Adrenal gland (tissue), 12 donors: ENCODE data around the gene HEATR5B. TPM values are rescaled to one million over a fixed set of nuclear protein-coding genes. Genes with fewer than 3 reads are reported as not detected.
A peak's percentile ranks its signal among the peaks of the same experiment; 100 is the strongest.

Experiments used
- DNase-seq, 7 donors: peaks; one replicate each; pipeline ENCODE4 v3.0.0-alpha.2; 2019 to 2020
- H3K27ac ChIP-seq, 5 donors: fragments of 200-600 bp; sonication (generic) in 4 of 5; 1 replicate in 3 of 5; 2 replicates in 2 of 5; pipeline versions ENCODE4 v1.5.1 to v1.8.0; 2016 to 2020; ENCODE audit warnings: mild to moderate bottlenecking in 1 of 5
- H3K27me3 ChIP-seq: fragments of 200-600 bp; 2 replicates; pipeline ENCODE4 v1.8.0; 2021
- H3K36me3 ChIP-seq, 2 donors: fragments of 200-600 bp; replicated peaks in 1 of 2; 1 replicate in 1 of 2; 2 replicates in 1 of 2; pipeline versions ENCODE4 v1.5.1 to v1.8.0; 2018 to 2022
- H3K4me1 ChIP-seq, 2 donors: fragments of 200-600 bp; replicated peaks in 1 of 2; 1 replicate in 1 of 2; 2 replicates in 1 of 2; pipeline versions ENCODE4 v1.5.1 to v1.8.0; 2018 to 2021
- H3K4me3 ChIP-seq, 4 donors: fragments of 200-600 bp; sonication (generic) in 3 of 4; one replicate each; pipeline ENCODE4 v1.5.1; 2016 to 2018
- H3K9me3 ChIP-seq, 3 donors: fragments of 200-600 bp; sonication (generic) in 1 of 3; replicated peaks in 1 of 3; 1 replicate in 2 of 3; 2 replicates in 1 of 3; pipeline versions ENCODE4 v1.5.1 to v1.8.0; 2016 to 2021
- CTCF ChIP-seq, 6 experiments: fragments of 450-650 bp in 4 of 6; fragments of 200-600 bp in 2 of 6; sonication (generic) in 1 of 6; IDR thresholded peaks; 1 replicate in 5 of 6; 2 replicates in 1 of 6; pipeline versions ENCODE4 v1.5.1 to v1.8.0; 2016 to 2021; ENCODE audit warnings: antibody characterized with exemption in 6 of 6, mild to moderate bottlenecking in 2 of 6, moderate library complexity in 1 of 6
- POLR2A ChIP-seq, 2 donors: fragments of 450-650 bp; IDR thresholded peaks; one replicate each; pipeline ENCODE4 v1.6.1; 2017; ENCODE audit warnings: antibody characterized with exemption in 2 of 2, mild to moderate bottlenecking in 2 of 2, moderate library complexity in 1 of 2
- WGBS, 4 donors: extraction: QIAGEN DNeasy Blood & Tissue Kit in 2 of 4; methylation state at CpG; one replicate each; pipeline versions ENCODE4 v1.1.5 to v1.1.7; 2013 to 2017; 5-methylcytosine and 5-hydroxymethylcytosine counted together
- intact Hi-C, 2 donors: fragments of 100-400 bp; cut with DNase I; formaldehyde crosslinking; loops; one replicate each; pipeline versions ENCODE4 v1.14.1 to v1.15.0; 2022 to 2023
- polyA plus RNA-seq, 3 donors: library from polyadenylated mRNA; stranded (reverse); fragments of 200-250 nt in 2 of 3; fragments of 350-450 nt in 1 of 3; fragmentation: Illumina TruSeq in 1 of 3; extraction: RNeasy Lipid Tissue Mini Kit (QIAGEN cat#74804) in 1 of 3; gene quantifications; one replicate each; pipeline ENCODE4 v1.2.3, GENCODE V29; 2013 to 2014
- total RNA-seq, 9 donors: library from RNA; depleted of rRNA in 4 of 9; stranded (reverse); fragments of >200 nt in 4 of 9; fragments of 120-200 nt in 1 of 9; fragmentation: NEBNext Ultra II Directional in 1 of 9; extraction: Animal tissue kit (Norgen Biotek cat#: 25700) in 1 of 9; gene quantifications; one replicate each; pipeline versions ENCODE4 v1.1.0 to v1.2.4, GENCODE V29; 2013 to 2023
- donor health status: healthy with polysubstance abuse.
- donor health status: Bipolar disorder and iron deficiency.
- donor health status: DM: yes; HTN: yes; CAD: no.
- donor health status: DM: no; HTN: no; CAD: no.
- donor health status: DM: no; HTN: no; CAD: no.
- donor health status: DM: yes; HTN: yes; CAD: no.

HEATR5B gene
- total and polyA plus RNA-seq, 12 donors = 7.4 to 34.3 (median 20.4) TPM

DNA sequence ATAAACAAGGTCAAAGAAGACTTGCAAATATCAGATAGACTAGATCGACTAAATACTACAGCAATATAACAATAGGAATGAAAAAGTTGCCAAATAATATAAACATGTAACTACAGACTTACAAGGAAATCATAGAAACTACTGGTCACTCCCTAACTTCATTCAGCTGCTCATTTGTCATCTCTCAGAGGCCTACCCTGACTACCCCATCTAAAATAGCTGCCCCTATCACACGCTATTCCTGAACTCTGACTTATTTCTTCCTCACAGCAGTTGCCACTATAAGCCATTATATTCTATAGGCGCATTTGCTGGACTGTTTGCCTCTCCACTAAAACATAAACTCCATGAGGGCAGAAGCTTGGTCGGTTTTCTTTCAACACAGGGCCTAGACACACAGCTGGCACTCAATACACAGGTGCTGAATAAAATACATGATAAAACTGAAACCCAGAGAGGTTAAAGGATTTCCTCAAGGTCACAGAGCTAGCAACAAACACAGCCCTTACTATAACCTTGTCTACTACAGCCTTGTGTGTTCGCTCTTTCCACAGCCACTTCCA, 119.6 kb downstream of the HEATR5B start:
- Histone ChIP-seq H3K27ac (peak overlapping the region in 2 of 5 donors; percentile 13 to 87), H3K9me3 (no peaks in the 10 kb centered on the region), H3K4me1 (peaks cover 0 to 23% of the 10 kb centered on the region in 2 donors), H3K4me3 (peak overlapping the region in 1 of 4 donors; percentile 99), H3K27me3 (no peaks in the 10 kb centered on the region), H3K36me3 (no peaks in the 10 kb centered on the region)
- DNase-seq = no peak
- no peak for TF ChIP-seq POLR2A (IDR thresholded peaks at IDR 0.05)
- no peak for TF ChIP-seq CTCF (IDR thresholded peaks at IDR 0.05)
- intact Hi-C loops = loop anchor here in 1 of 2 donors (5.0 kb wide), 1 partner anchor 47 kb away; no protein-coding TSS in a partner anchor
- WGBS, 4 donors = 68 to 74% (median 72%) methylated on average over 5 of the region's 5 CpGs

- TF ChIP-seq CTCF (IDR thresholded peaks at IDR 0.05) (no peak), POLR2A (IDR thresholded peaks at IDR 0.05) (no peak)
- intact Hi-C loops = loop anchor here in 1 of 2 donors (5.0 kb wide), 1 partner anchor 46 kb away; no protein-coding TSS in a partner anchor
- Histone ChIP-seq H3K36me3 (no peaks in the 10 kb centered on the region), H3K4me1 (peaks cover 0 to 23% of the 10 kb centered on the region in 2 donors), H3K4me3 (no peak overlapping the region), H3K9me3 (no peaks in the 10 kb centered on the region), H3K27ac (no peak overlapping the region), H3K27me3 (no peaks in the 10 kb centered on the region)
- DNase-seq = no peak
- 85 to 90% (median 86%) methylated on average over 4 of the region's 4 CpGs for WGBS, 4 donors
Measured at GRCh38 chr2:36963734-36964133, 120.4 kb downstream of the HEATR5B start.

DNA sequence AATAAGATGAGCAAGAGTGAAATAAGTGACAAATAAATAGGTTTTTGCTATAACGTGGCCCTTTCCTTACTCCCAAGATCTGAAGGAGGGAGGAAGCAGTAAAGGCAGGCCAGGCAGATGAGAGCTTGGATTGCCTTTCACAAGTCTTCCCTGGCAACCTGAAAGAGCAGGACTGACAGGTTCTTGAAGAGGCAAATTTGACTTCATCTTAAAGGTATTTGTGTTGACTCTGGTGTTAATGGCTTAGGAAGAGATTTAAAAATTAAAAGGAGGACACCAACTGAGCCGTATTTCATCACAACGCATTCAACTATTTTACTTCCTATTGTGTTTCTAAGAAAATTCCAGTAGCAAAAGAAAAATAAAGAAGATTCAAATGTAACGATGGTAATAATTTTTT, 121.1 kb downstream of the HEATR5B start:
- TF ChIP-seq POLR2A (IDR thresholded peaks at IDR 0.05) (no peak), CTCF (IDR thresholded peaks at IDR 0.05) (no peak)
- peaks cover 0 to 23% of the 10 kb centered on the region in 2 donors for H3K4me1 ChIP-seq
- no peak overlapping the region for H3K4me3 ChIP-seq

GRCh38 chr2:36960773-36961172, 123.4 kb downstream of the HEATR5B start:
- no peak for DNase-seq
- no peak overlapping the region for H3K27ac ChIP-seq
- intact Hi-C loops = loop anchor here in 1 of 2 donors (5.0 kb wide), 1 partner anchor 43 kb away; no protein-coding TSS in a partner anchor
- 83 to 93% (median 88%) methylated on average over 5 of the region's 5 CpGs for WGBS, 4 donors
- H3K4me1 ChIP-seq = peaks cover 0 to 31% of the 10 kb centered on the region in 2 donors
- no peaks in the 10 kb centered on the region for H3K27me3 ChIP-seq
- no peak overlapping the region for H3K4me3 ChIP-seq
- TF ChIP-seq CTCF (IDR thresholded peaks at IDR 0.05) (no peak), POLR2A (IDR thresholded peaks at IDR 0.05) (no peak)
- no peaks in the 10 kb centered on the region for H3K9me3 ChIP-seq
- H3K36me3 ChIP-seq = no peaks in the 10 kb centered on the region

More for the DNA sequence above, 121.1 kb downstream of the HEATR5B start:
- no peak overlapping the region for H3K27ac ChIP-seq
- no peaks in the 10 kb centered on the region for H3K9me3 ChIP-seq
- no peaks in the 10 kb centered on the region for H3K36me3 ChIP-seq
- no peaks in the 10 kb centered on the region for H3K27me3 ChIP-seq
- WGBS, 4 donors = 84 to 90% (median 87%) methylated on average over 4 of the region's 4 CpGs
- intact Hi-C loops = loop anchor here in 1 of 2 donors (5.0 kb wide), 1 partner anchor 46 kb away; no protein-coding TSS in a partner anchor
- DNase-seq = no peak
